Fibroblast of lung (primary cell): ENCODE results near the gene NADK.
"Not testable (repeated sequence)": the region's sequence is repeated elsewhere in the genome, so short reads cannot be mapped to it uniquely, and the experiment has no call there.

Experiments used
- CTCF ChIP-seq, 2 donors: IDR thresholded peaks in 1 of 2; conservative IDR thresholded peaks in 1 of 2; 1 replicate in 1 of 2; 2 replicates in 1 of 2; pipeline ENCODE4 v1.5.1; 2011 to 2012; ENCODE audit warnings: low read length in 2 of 2, control low read depth in 1 of 2, inconsistent platforms in 1 of 2, low read depth in 1 of 2, mild to moderate bottlenecking in 1 of 2
- EZH2 ChIP-seq: IDR thresholded peaks from 2 replicates; pipeline ENCODE4 v1.5.1; 2012; ENCODE audit warnings: low read length, control low read depth, mild to moderate bottlenecking; ENCODE audit errors: missing control alignments

DNA sequence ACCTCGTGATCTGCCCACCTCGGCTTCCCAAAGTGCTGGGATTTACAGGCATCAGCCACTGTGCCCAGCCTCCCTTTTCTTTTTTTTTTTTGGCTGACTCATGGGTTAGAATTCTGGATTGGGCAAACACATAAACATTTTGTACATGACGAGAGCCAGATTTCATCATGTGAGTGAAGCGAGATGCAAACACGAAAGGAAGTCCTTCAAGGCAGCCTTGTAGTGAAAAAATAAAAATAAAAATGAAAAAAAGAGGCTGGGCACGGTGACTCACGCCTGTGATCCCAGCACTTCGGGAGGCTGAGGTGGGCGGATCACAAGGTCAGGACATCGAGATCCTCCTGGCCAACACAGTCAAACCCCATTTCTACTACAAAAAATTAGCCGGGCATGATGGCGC is 37.3 kb downstream of the NADK start:
- not testable (repeated sequence) for TF ChIP-seq EZH2; CTCF (conservative IDR thresholded peaks at IDR 0.05 in 1 of 2, IDR thresholded peaks at IDR 0.05 in 1 of 2; ENCODE audit: low read depth in 1 of 2, low read length in 2 of 2)
